ENCODE results near the gene EXOG.

The EXOG gene

DNA sequence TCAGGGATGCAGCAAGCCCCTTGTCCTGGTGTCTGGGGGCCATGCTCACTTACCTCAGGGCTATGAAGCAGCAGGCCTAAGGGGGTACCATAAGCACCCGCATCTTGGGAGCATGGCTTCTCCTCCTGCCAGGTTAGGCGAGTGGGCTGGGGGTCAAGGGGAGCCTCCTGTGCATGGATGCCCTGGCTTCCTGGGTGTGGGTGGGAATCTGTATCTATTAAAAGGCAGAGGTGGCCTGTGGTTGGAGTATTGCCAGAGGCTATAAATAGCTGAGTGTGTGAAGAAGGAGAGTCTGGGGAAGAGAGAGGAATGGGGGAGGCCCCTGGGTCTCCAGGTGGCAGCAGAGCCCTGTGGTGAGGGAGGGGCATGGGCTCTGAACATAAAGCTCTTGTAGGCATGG, 22.9 kb upstream of the EXOG start:
- in situ Hi-C loops (cut with HindIII; ENCODE audit: low sequenced_read_pairs) = no loop called here
- DNase-seq (ENCODE audit: low read depth, low spot score) = no peak
- TF ChIP-seq, protein P1, sequence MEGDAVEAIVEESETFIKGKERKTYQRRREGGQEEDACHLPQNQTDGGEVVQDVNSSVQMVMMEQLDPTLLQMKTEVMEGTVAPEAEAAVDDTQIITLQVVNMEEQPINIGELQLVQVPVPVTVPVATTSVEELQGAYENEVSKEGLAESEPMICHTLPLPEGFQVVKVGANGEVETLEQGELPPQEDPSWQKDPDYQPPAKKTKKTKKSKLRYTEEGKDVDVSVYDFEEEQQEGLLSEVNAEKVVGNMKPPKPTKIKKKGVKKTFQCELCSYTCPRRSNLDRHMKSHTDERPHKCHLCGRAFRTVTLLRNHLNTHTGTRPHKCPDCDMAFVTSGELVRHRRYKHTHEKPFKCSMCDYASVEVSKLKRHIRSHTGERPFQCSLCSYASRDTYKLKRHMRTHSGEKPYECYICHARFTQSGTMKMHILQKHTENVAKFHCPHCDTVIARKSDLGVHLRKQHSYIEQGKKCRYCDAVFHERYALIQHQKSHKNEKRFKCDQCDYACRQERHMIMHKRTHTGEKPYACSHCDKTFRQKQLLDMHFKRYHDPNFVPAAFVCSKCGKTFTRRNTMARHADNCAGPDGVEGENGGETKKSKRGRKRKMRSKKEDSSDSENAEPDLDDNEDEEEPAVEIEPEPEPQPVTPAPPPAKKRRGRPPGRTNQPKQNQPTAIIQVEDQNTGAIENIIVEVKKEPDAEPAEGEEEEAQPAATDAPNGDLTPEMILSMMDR (IDR thresholded peaks at IDR 0.05; ENCODE audit: low read depth, low read length) = no peak
- H3K4me3 ChIP-seq (ENCODE audit: low read depth, low read length) = no peak overlapping the region

DNA sequence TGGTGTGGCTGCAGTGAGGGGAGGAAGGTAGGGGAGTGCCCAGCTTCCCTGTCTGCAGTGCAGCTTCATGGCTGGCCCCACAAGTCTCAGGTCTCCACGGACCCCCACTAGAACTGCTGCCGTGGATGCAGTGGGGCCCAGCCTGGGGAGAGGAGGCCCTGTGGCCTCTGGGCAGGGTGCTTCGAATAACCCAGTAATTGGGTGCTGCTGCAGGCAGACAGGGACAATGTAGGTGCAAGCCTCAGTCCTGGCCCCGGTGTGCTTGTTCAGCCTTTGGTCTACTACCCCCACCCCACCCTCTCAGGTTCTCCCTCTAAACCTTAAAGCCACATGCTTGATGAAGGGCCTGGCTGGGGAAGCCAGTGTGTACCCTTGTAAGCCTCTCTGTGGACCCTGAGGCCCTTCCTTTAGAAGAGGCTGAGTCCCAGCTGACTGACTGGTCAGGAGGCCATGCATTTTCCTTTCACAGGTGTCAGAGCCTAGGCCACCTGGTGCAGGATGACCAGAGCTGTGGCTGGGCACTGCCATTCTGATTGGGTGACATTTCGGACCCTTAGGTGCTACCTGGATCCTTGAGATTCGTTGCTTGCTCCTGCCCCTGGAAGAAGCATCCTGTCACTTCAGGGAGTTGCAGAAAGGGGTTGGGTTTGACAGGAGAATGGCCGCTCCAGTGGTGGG, 21.1 kb upstream of the EXOG start:
- TF ChIP-seq, protein P1 (IDR thresholded peaks at IDR 0.05; ENCODE audit: low read depth, low read length) = no peak
- in situ Hi-C loops (cut with HindIII; ENCODE audit: low sequenced_read_pairs) = no loop called here
- no peak overlapping the region for H3K4me3 ChIP-seq (ENCODE audit: low read depth, low read length)
- DNase-seq (ENCODE audit: low read depth, low spot score) = no peak

DNA sequence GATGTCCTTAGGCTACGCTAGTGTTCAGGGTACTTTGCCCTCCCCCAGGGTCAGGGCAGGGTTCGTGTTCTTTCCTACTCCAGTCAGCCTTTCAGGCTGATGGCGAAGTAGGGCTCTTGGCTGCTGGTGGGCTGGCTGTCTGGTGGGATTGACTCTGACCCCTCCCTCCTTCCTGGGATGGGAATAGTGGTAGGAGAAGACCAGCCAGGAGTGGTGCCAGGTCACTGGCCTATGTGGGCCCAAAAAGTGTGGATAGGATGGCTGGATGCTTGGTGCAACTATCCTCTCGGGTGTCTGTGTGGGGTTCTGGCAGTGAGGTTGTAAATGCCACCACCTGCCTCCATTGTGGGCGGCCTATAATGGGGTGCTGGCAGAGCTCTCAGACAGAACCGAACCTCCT, 20.4 kb upstream of the EXOG start:
- TF ChIP-seq, protein P1 (IDR thresholded peaks at IDR 0.05; ENCODE audit: low read depth, low read length) = no peak
- no peak overlapping the region for H3K4me3 ChIP-seq (ENCODE audit: low read depth, low read length)
- in situ Hi-C loops (cut with HindIII; ENCODE audit: low sequenced_read_pairs) = no loop called here
- no peak for DNase-seq (ENCODE audit: low read depth, low spot score)

DNA sequence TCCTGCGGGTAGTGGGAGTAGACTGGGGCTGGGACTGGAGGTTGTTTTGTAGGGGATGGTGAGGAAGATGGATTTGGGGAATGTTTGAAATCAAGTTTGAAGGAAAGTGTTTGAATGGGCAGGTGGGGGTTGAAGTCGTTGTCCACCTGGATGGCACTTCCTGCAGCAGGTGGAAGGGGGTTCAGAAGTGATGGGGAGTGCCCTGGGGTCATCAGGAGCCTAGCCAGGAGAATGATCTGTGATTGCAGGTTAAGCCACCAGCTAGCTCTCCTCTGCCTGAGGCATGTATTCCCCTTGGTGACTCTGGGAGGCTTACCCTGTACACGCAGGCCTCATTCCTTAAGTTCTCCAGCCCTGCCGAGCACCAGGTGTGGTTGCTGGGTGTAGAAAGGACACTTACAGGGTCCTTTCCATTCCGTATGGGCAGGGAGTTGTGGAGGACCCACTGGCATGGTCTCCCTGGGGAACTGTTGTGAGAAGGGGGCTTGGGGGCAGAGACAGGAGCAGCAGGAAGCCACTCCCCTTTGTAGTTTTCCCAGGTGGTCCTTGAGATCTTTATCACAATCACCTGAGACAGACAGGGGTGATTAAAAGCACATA, 19.9 kb upstream of the EXOG start:
- no peak overlapping the region for H3K4me3 ChIP-seq (ENCODE audit: low read depth, low read length)
- DNase-seq (ENCODE audit: low read depth, low spot score) = no peak
- in situ Hi-C loops (cut with HindIII; ENCODE audit: low sequenced_read_pairs) = no loop called here
- TF ChIP-seq, protein P1 (IDR thresholded peaks at IDR 0.05; ENCODE audit: low read depth, low read length) = no peak

DNA sequence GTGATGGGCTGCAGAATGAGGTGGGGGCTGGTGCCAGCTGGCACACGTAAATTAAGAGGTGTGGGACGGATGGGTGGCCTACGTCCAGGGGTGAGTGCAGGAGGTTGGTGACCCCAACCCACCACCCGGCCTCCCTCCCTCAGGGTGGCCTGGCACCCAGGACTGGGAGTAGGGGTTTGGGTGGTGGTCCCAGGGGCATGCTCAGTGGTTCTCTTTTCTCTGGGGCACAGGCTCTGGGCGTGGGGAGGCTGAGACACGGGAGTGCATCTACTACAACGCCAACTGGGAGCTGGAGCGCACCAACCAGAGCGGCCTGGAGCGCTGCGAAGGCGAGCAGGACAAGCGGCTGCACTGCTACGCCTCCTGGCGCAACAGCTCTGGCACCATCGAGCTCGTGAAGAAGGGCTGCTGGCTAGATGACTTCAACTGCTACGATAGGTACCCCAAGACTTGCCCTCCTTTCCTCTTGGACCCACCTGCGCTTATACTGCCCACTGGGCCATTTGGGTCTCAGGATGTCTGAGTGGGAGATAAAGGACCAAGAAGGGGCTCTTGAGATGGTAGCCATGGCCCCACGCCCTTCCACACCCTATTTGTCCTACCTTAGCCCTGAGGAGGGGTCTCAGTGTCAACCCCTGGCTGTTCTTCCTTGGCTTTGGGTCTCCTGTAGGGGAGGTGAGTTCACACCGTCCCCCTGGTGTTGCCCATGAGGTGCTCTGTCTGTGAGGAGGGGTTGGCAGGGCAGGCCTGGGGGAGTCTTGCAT, 18.9 kb upstream of the EXOG start:
- in situ Hi-C loops (cut with HindIII; ENCODE audit: low sequenced_read_pairs) = no loop called here

DNA sequence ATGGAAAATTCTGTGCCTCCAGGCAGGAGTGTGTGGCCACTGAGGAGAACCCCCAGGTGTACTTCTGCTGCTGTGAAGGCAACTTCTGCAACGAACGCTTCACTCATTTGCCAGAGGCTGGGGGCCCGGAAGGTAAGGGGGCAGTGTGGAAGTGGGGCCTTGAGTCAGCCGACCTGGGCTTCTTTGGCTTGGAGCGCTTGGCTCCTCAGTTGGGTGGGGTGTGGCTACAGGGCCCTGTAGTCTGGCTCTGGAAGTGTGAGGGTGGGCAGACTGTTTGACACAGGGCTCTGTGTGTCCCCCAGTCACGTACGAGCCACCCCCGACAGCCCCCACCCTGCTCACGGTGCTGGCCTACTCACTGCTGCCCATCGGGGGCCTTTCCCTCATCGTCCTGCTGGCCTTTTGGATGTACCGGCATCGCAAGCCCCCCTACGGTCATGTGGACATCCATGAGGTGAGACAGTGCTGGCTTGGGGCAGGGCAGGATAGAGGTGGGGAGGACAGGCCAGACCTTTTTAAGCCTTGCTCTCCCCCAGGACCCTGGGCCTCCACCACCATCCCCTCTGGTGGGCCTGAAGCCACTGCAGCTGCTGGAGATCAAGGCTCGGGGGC, 18.2 kb upstream of the EXOG start:
- no peak overlapping the region for H3K4me3 ChIP-seq (ENCODE audit: low read depth, low read length)
- no peak for DNase-seq (ENCODE audit: low read depth, low spot score)
- TF ChIP-seq, protein P1 (IDR thresholded peaks at IDR 0.05; ENCODE audit: low read depth, low read length) = no peak
- in situ Hi-C loops (cut with HindIII; ENCODE audit: low sequenced_read_pairs) = no loop called here

More for the DNA sequence above, 18.9 kb upstream of the EXOG start:
- H3K4me3 ChIP-seq (ENCODE audit: low read depth, low read length) = no peak overlapping the region
- TF ChIP-seq, protein P1 (IDR thresholded peaks at IDR 0.05; ENCODE audit: low read depth, low read length) = no peak
- DNase-seq (ENCODE audit: low read depth, low spot score) = no peak
